ENCODE results near the gene SHKBP1. TPM values are rescaled to one million over a fixed set of nuclear protein-coding genes. Genes with fewer than 3 reads are reported as not detected.

Gene SHKBP1
- total and polyA plus RNA-seq, 9 of the 15 experiments (the other 6 are each of a cell fraction or from before 2014, with no cell fraction given) = 1.2 to 58.1 (median 22.3) TPM

GRCh38 chr19:40607311-40608239 is 30.9 kb downstream of the SHKBP1 start (continued):
- peak; percentile 72 for TF ChIP-seq ZNF592 (IDR thresholded peaks at IDR 0.05)
- no peak for TF ChIP-seq TCFL5 (CRISPR knock-in tag; conservative IDR thresholded peaks at IDR 0.05)
- TF ChIP-seq E2F8 (IDR thresholded peaks at IDR 0.05; ENCODE audit: low read depth, partially characterized antibody) = no peak
- no peak for TF ChIP-seq SMAD1 (IDR thresholded peaks at IDR 0.05; ENCODE audit: low read depth, low read length, partially characterized antibody)
- TF ChIP-seq MIER1 (IDR thresholded peaks at IDR 0.05; ENCODE audit: low read depth) = no peak
- no peak for TF ChIP-seq ZNF561 (CRISPR knock-in tag; conservative IDR thresholded peaks at IDR 0.05)
- TF ChIP-seq BHLHE40 (IDR thresholded peaks at IDR 0.05; ENCODE audit: low read length) = peak; percentile 51; the same call in 1 of the 2 replicates
- TF ChIP-seq ZNF766 (CRISPR knock-in tag; conservative IDR thresholded peaks at IDR 0.05) = peak; percentile 25; the same call in 1 of the 2 replicates
- TF ChIP-seq ZFP36 (IDR thresholded peaks at IDR 0.05; ENCODE audit: low read depth, low read length, partially characterized antibody) = no peak
- no peak for TF ChIP-seq ZNF586 (CRISPR knock-in tag; conservative IDR thresholded peaks at IDR 0.05)
- TF ChIP-seq PHF21A (IDR thresholded peaks at IDR 0.05; ENCODE audit: borderline replicate concordance, low read depth) = no peak
- no peak for TF ChIP-seq TEAD1 (CRISPR knock-in tag; IDR thresholded peaks at IDR 0.05)
- TF ChIP-seq FOXK1 (CRISPR knock-in tag; IDR thresholded peaks at IDR 0.05; ENCODE audit: borderline replicate concordance) = no peak
- no peak for TF ChIP-seq SMARCA5 (IDR thresholded peaks at IDR 0.05)
- no peak for TF ChIP-seq ZNF830 (CRISPR knock-in tag; IDR thresholded peaks at IDR 0.05)
- TF ChIP-seq PHB2 (IDR thresholded peaks at IDR 0.05; ENCODE audit: low read depth) = no peak
- TF ChIP-seq NELFE (IDR thresholded peaks at IDR 0.05; ENCODE audit: insufficient read depth, insufficient read length) = no peak
- TF ChIP-seq ZNF589 (CRISPR knock-in tag; IDR thresholded peaks at IDR 0.05; ENCODE audit: low read depth) = no peak
- TF ChIP-seq SP1 (CRISPR knock-in tag; IDR thresholded peaks at IDR 0.05) = 0 out of 2 replicates have a peak, but pooled peaks have one; percentile 18
- TF ChIP-seq TCF15 (CRISPR knock-in tag; IDR thresholded peaks at IDR 0.05) = no peak
- no peak for TF ChIP-seq TRIM24 (IDR thresholded peaks at IDR 0.05)
- TF ChIP-seq THRAP3 (IDR thresholded peaks at IDR 0.05; ENCODE audit: borderline replicate concordance) = no peak

All from K562 (cell line).